HCT116 (cell line): ENCODE measurements around the gene DAPK1. TPM values are rescaled to one million over a fixed set of nuclear protein-coding genes. Genes with fewer than 3 reads are reported as not detected.

Experiments
- ATAC-seq: fragments of 200-7000 bp; cut with Tn5 transposase; 2 replicates; pipeline ENCODE4 v1.9.1; 2020; ENCODE audit warnings: mild to moderate bottlenecking, moderate library complexity
- BruUV-seq: library from RNA; stranded (reverse); fragments of 400-500 nt; replicated peaks from 2 replicates; lab custom pipeline; 2021; lab: Mats Ljungman, UMichigan
- CTCF ChIA-PET: fragments of 300-600 bp; sonication (Branson Sonifier 250); formaldehyde crosslinking; loops from one replicate; lab custom pipeline; 2021; ENCODE audit warnings: antibody characterized with exemption; lab: Charles Lee
- POLR2A ChIA-PET: fragments of 300-600, 350-600 bp; sonication (Branson Sonifier 250); formaldehyde crosslinking; loops from one replicate; lab custom pipeline; 2021; ENCODE audit warnings: antibody characterized with exemption; lab: Charles Lee
- RAD21 ChIA-PET, 2 experiments: fragments of 300-600 bp; sonication (Branson Sonifier 250); formaldehyde crosslinking; loops; one replicate each; lab custom pipeline; 2023; ENCODE audit warnings: low total read pairs in 2 of 2; ENCODE audit not compliant: uncharacterized antibody in 2 of 2, unreplicated experiment in 2 of 2, low non-redundant PET in 1 of 2; lab: Charles Lee
- DNase-seq: peaks from one replicate; pipeline ENCODE4 v3.0.0-alpha.2; 2010; ENCODE audit warnings: low read depth, low spot score
- H2AFZ ChIP-seq: fragments of 200-600 bp; shearing (Covaris generic), sonication (generic); 2 replicates; pipeline ENCODE4 v1.6.1; 2017; ENCODE audit warnings: low read depth, mixed run types, mixed read lengths, antibody characterized with exemption, low read length; ENCODE audit not compliant: poor library complexity, severe bottlenecking
- H3K27ac ChIP-seq: 2 replicates; pipeline ENCODE4 v1.5.1; 2012; ENCODE audit warnings: low read depth, low read length
- H3K27me3 ChIP-seq: fragments of 200-600 bp; sonication (generic); 2 replicates; pipeline ENCODE4 v1.6.1; 2016; ENCODE audit warnings: mixed run types, low read length, mixed read lengths; ENCODE audit not compliant: insufficient read depth
- H3K36me3 ChIP-seq, 2 experiments: fragments of 200-500 bp in 1 of 2; fragments of 200-600 bp in 1 of 2; sonication (Bioruptor generic) in 1 of 2; sonication (generic) in 1 of 2; 2 replicates each; pipeline versions ENCODE4 v1.5.1 to v1.6.1; 2014 to 2016; ENCODE audit warnings: low read length in 2 of 2, inconsistent platforms in 1 of 2, mixed read lengths in 1 of 2, mixed run types in 1 of 2; ENCODE audit not compliant: insufficient read depth in 2 of 2, control insufficient read depth in 1 of 2
- H3K4me1 ChIP-seq, 2 experiments: fragments of 200-600 bp in 1 of 2; sonication (generic) in 1 of 2; 2 replicates each; pipeline versions ENCODE4 v1.5.1 to v1.6.1; 2012 to 2017; ENCODE audit warnings: low read length in 2 of 2, inconsistent platforms in 1 of 2, mild to moderate bottlenecking in 1 of 2, mixed read lengths in 1 of 2, mixed run types in 1 of 2, moderate library complexity in 1 of 2; ENCODE audit not compliant: insufficient read depth in 2 of 2, control insufficient read depth in 1 of 2
- H3K4me2 ChIP-seq: fragments of 200-600 bp; sonication (generic); 2 replicates; pipeline ENCODE4 v1.6.1; 2017; ENCODE audit warnings: mixed run types, low read length, mixed read lengths
- H3K4me3 ChIP-seq, 2 experiments: fragments of 200-600 bp in 1 of 2; sonication (generic) in 1 of 2; replicated peaks in 1 of 2; 2 replicates each; pipeline ENCODE4 v1.5.1; 2011 to 2016; ENCODE audit warnings: low read length in 2 of 2, control low read depth in 1 of 2, low read depth in 1 of 2, mild to moderate bottlenecking in 1 of 2, mixed read lengths in 1 of 2, mixed run types in 1 of 2
- H3K79me2 ChIP-seq: fragments of 200-600 bp; sonication (generic); 2 replicates; pipeline ENCODE4 v1.6.1; 2017; ENCODE audit warnings: mild to moderate bottlenecking, mixed run types, low read length, moderate library complexity, mixed read lengths; ENCODE audit not compliant: insufficient read depth
- H3K9ac ChIP-seq: fragments of 200-600 bp; sonication (generic); 2 replicates; pipeline ENCODE4 v1.6.1; 2016; ENCODE audit warnings: low read length, mixed read lengths
- H3K9me2 ChIP-seq: fragments of 200-600 bp; sonication (generic), shearing (Covaris generic); 2 replicates; pipeline ENCODE4 v1.6.1; 2017; ENCODE audit warnings: mixed run types, mild to moderate bottlenecking, moderate library complexity; ENCODE audit not compliant: insufficient read depth
- H3K9me3 ChIP-seq, 2 experiments: fragments of 200-500 bp in 1 of 2; fragments of 200-600 bp in 1 of 2; sonication (Bioruptor generic) in 1 of 2; sonication (generic) in 1 of 2; 2 replicates each; pipeline ENCODE4 v1.6.1; 2014 to 2017; ENCODE audit warnings: low read length in 2 of 2, mixed read lengths in 2 of 2, inconsistent platforms in 1 of 2, low read depth in 1 of 2, mild to moderate bottlenecking in 1 of 2, mixed run types in 1 of 2, moderate library complexity in 1 of 2; ENCODE audit not compliant: control insufficient read depth in 1 of 2, insufficient read depth in 1 of 2
- H4K20me1 ChIP-seq: fragments of 200-600 bp; sonication (generic), shearing (Covaris generic); 2 replicates; pipeline ENCODE4 v1.6.1; 2017; ENCODE audit warnings: mixed run types, mild to moderate bottlenecking, moderate library complexity; ENCODE audit not compliant: insufficient read depth
- CBX3 ChIP-seq: IDR thresholded peaks from 2 replicates; pipeline ENCODE4 v1.6.1; 2012; ENCODE audit warnings: low read depth
- CEBPB ChIP-seq: IDR thresholded peaks from 2 replicates; pipeline ENCODE4 v1.6.1; 2012; ENCODE audit warnings: low read depth
- CTCF ChIP-seq, 3 experiments: fragments of 200-600 bp in 1 of 3; sonication (generic) in 1 of 3; IDR thresholded peaks in 2 of 3; conservative IDR thresholded peaks in 1 of 3; 2 replicates each; pipeline ENCODE4 v1.5.1; 2012 to 2017; ENCODE audit warnings: low read depth in 2 of 3, low read length in 2 of 3, antibody characterized with exemption in 1 of 3, borderline replicate concordance in 1 of 3, control low read depth in 1 of 3, mild to moderate bottlenecking in 1 of 3, mixed read lengths in 1 of 3, mixed run types in 1 of 3, moderate library complexity in 1 of 3; ENCODE audit not compliant: insufficient read depth in 1 of 3
- EGR1 ChIP-seq: IDR thresholded peaks from 2 replicates; pipeline ENCODE4 v1.6.1; 2012; ENCODE audit warnings: low read depth
- ELF1 ChIP-seq: IDR thresholded peaks from 2 replicates; pipeline ENCODE4 v1.6.1; 2012; ENCODE audit warnings: low read depth, borderline replicate concordance
- EZH2 ChIP-seq: fragments of 200-600 bp; sonication (generic); IDR thresholded peaks from 2 replicates; pipeline ENCODE4 v1.6.1; 2017; ENCODE audit warnings: antibody characterized with exemption, mixed run types
- EZH2phosphoT487 ChIP-seq: fragments of 200-600 bp; IDR thresholded peaks from 2 replicates; pipeline ENCODE4 v1.6.1; 2018; ENCODE audit warnings: antibody characterized with exemption, borderline replicate concordance
- JUND ChIP-seq: IDR thresholded peaks from 2 replicates; pipeline ENCODE4 v1.6.1; 2012
- POLR2AphosphoS5 ChIP-seq: IDR thresholded peaks from 2 replicates; pipeline ENCODE4 v1.6.1; 2011; ENCODE audit warnings: mild to moderate bottlenecking, low read depth, low read length, moderate library complexity
- RAD21 ChIP-seq: IDR thresholded peaks from 2 replicates; pipeline ENCODE4 v1.6.1; 2012; ENCODE audit warnings: low read depth, mild to moderate bottlenecking
- YY1 ChIP-seq: IDR thresholded peaks from 2 replicates; pipeline ENCODE4 v1.6.1; 2011; ENCODE audit warnings: low read length, low read depth, moderate library complexity, mild to moderate bottlenecking; ENCODE audit not compliant: insufficient replicate concordance; ENCODE audit errors: extremely low read depth
- ZBTB33 ChIP-seq: IDR thresholded peaks from 2 replicates; pipeline ENCODE4 v1.6.1; 2011; ENCODE audit warnings: mild to moderate bottlenecking, low read length, moderate library complexity; ENCODE audit not compliant: insufficient replicate concordance; ENCODE audit errors: extremely low read depth
- ZFX ChIP-seq: fragments of 450-650 bp; IDR thresholded peaks from 2 replicates; pipeline ENCODE4 v1.6.1; 2017
- ZNF274 ChIP-seq: fragments of 200-500 bp; sonication (Bioruptor generic); IDR thresholded peaks from 2 replicates; pipeline ENCODE4 v1.6.1; 2014; ENCODE audit warnings: mild to moderate bottlenecking, low read depth, low read length, inconsistent platforms
- intact Hi-C: fragments of 100-400 bp; cut with micrococcal nuclease; formaldehyde crosslinking; loops from 2 replicates; pipeline ENCODE4 v1.10.0; 2022
- total RNA-seq: library from RNA; stranded (reverse); gene quantifications from one replicate; pipeline ENCODE4 v1.2.1, GENCODE V29; 2021; ENCODE audit not compliant: unreplicated experiment

DAPK1 gene
- total RNA-seq, 1 experiment from 2014 or later, result 5.6 TPM

- Histone ChIP-seq H3K27me3 (no peaks in the 10 kb centered on the region), H4K20me1 (no peaks in the 10 kb centered on the region), H2AFZ (no peak overlapping the region), H3K4me2 (no peak overlapping the region), H3K4me3 (no peak overlapping the region), H3K9me3 (no peaks in the 10 kb centered on the region), H3K9me2 (no peaks in the 10 kb centered on the region), H3K27ac (no peak overlapping the region), H3K9ac (no peak overlapping the region)
- BruUV-seq, result no TSS peak
- intact Hi-C loops, result no loop called here
- RAD21 ChIA-PET, result no interaction called here
- CTCF ChIA-PET, result no interaction called here
- ATAC-seq, result no peak
- DNase-seq, result no peak
- POLR2A ChIA-PET, result no interaction called here
- no peak for TF ChIP-seq CBX3
- TF ChIP-seq ELF1, result no peak
- no peak for TF ChIP-seq CTCF (IDR thresholded peaks at IDR 0.05 in 2 of 3, conservative IDR thresholded peaks at IDR 0.05 in 1 of 3; ENCODE audit: borderline replicate concordance in 1 of 3, insufficient read depth in 1 of 3, low read depth in 2 of 3, low read length in 2 of 3)
- TF ChIP-seq EGR1, result no peak
- TF ChIP-seq JUND, result no peak
- TF ChIP-seq POLR2AphosphoS5, result no peak
- TF ChIP-seq, all 23 proteins: peak for 0
- no peaks in the 10 kb centered on the region for H3K4me1 ChIP-seq
- H3K36me3 ChIP-seq, result no peaks in the 10 kb centered on the region
- H3K79me2 ChIP-seq, result no peaks in the 10 kb centered on the region
Measured at GRCh38 chr9:87573841-87574342, 76.2 kb downstream of the DAPK1 start.

- Histone ChIP-seq H3K27ac (no peak overlapping the region), H2AFZ (no peak overlapping the region), H3K36me3 (no peaks in the 10 kb centered on the region), H3K4me1 (no peaks in the 10 kb centered on the region), H3K9me3 (no peaks in the 10 kb centered on the region), H3K79me2 (no peaks in the 10 kb centered on the region), H3K4me2 (no peak overlapping the region), H3K4me3 (no peak overlapping the region), H3K27me3 (no peaks in the 10 kb centered on the region), H3K9me2 (no peaks in the 10 kb centered on the region), H3K9ac (no peak overlapping the region), H4K20me1 (no peaks in the 10 kb centered on the region)
- intact Hi-C loops, result no loop called here
- BruUV-seq, result no TSS peak
- ChIA-PET POLR2A (no interaction called here), RAD21 (no interaction called here), CTCF (no interaction called here)
- ATAC-seq (no peak), DNase-seq (no peak)
- TF ChIP-seq EZH2 (no peak), YY1 (no peak), ZNF274 (no peak), EZH2phosphoT487 (no peak), RAD21 (no peak), ZBTB33 (no peak), ELF1 (no peak), CEBPB (no peak), ZFX (no peak)
Measured at GRCh38 chr9:87577746-87578145, 80.1 kb downstream of the DAPK1 start.
